ENCODE data around the gene GLRX5. TPM values are rescaled to one million over a fixed set of nuclear protein-coding genes. Genes with fewer than 3 reads are reported as not detected.

GLRX5 gene
- polyA plus RNA-seq, 1 experiment = 58.6 TPM

- ChIA-PET CTCF (interaction anchor here (1.2 to 3.2 kb wide), 5 partner anchors 9 to 119 kb away, joined by 3 to 13 read pairs (median 7); no protein-coding TSS in a partner anchor), POLR2A (interaction anchor here (0.5 kb wide), 1 partner anchor 797 kb away, joined by 5 read pairs; no protein-coding TSS in a partner anchor)
- Histone ChIP-seq H3K27me3 (ENCODE audit: control insufficient read depth, insufficient read depth, low read length) (no peaks in the 10 kb centered on the region), H3K27ac (ENCODE audit: low read depth, low read length) (peak overlapping the region; percentile 69), H3K4me3 (ENCODE audit: low read depth, low read length) (no peak overlapping the region), H3K9me3 (ENCODE audit: control insufficient read depth, insufficient read depth, low read length) (peaks cover 17% of the 10 kb centered on the region)
- peak; percentile 71 for DNase-seq (ENCODE audit: low read depth, low spot score)
- no peak for TF ChIP-seq CTCF (IDR thresholded peaks at IDR 0.05; ENCODE audit: low read depth, low read length)
These were observed 10.8 kb downstream of the GLRX5 start for GRCh38 chr14:95545515-95546168.

- TF ChIP-seq CTCF (IDR thresholded peaks at IDR 0.05; ENCODE audit: low read depth, low read length) = no peak
- POLR2A ChIA-PET = interaction anchor here (1.1 kb wide), 1 partner anchor 10 kb away, joined by 3 read pairs; no protein-coding TSS in a partner anchor
- no peak overlapping the region for H3K27ac ChIP-seq (ENCODE audit: low read depth, low read length)
These were observed 12.4 kb downstream of the GLRX5 start for GRCh38 chr14:95547272-95547625.

GRCh38 chr14:95547626-95548327 lies 12.9 kb downstream of the GLRX5 start:
- ChIA-PET POLR2A (interaction anchor here (1.1 kb wide), 1 partner anchor 11 kb away, joined by 3 read pairs; no protein-coding TSS in a partner anchor), CTCF (interaction anchor here (1.8 to 3.8 kb wide), 4 partner anchors 12 to 105 kb away, joined by 4 to 14 read pairs (median 8); no protein-coding TSS in a partner anchor)
- no peak overlapping the region for H3K27ac ChIP-seq (ENCODE audit: low read depth, low read length)
- TF ChIP-seq CTCF (IDR thresholded peaks at IDR 0.05; ENCODE audit: low read depth, low read length) = no peak
- H3K27me3 ChIP-seq (ENCODE audit: control insufficient read depth, insufficient read depth, low read length) = no peaks in the 10 kb centered on the region
- no peak for DNase-seq (ENCODE audit: low read depth, low spot score)
- H3K4me3 ChIP-seq (ENCODE audit: low read depth, low read length) = no peak overlapping the region
- peaks cover 17% of the 10 kb centered on the region for H3K9me3 ChIP-seq (ENCODE audit: control insufficient read depth, insufficient read depth, low read length)

More at GRCh38 chr14:95547272-95547625, 12.4 kb downstream of the GLRX5 start:
- no peak for DNase-seq (ENCODE audit: low read depth, low spot score)
- Histone ChIP-seq H3K27me3 (ENCODE audit: control insufficient read depth, insufficient read depth, low read length) (no peaks in the 10 kb centered on the region), H3K9me3 (ENCODE audit: control insufficient read depth, insufficient read depth, low read length) (peaks cover 17% of the 10 kb centered on the region), H3K4me3 (ENCODE audit: low read depth, low read length) (no peak overlapping the region)
- CTCF ChIA-PET = interaction anchor here (0.6 to 3.2 kb wide), 4 partner anchors 11 to 95 kb away, joined by 3 to 9 read pairs (median 6); no protein-coding TSS in a partner anchor

GRCh38 chr14:95548328-95548929 lies 13.6 kb downstream of the GLRX5 start:
- no peak for DNase-seq (ENCODE audit: low read depth, low spot score)
- no peak for TF ChIP-seq CTCF (IDR thresholded peaks at IDR 0.05; ENCODE audit: low read depth, low read length)
- ChIA-PET POLR2A (no interaction called here), CTCF (interaction anchor here (1.3 to 3.8 kb wide), 5 partner anchors 11 to 106 kb away, joined by 4 to 14 read pairs (median 8); no protein-coding TSS in a partner anchor)
- Histone ChIP-seq H3K27me3 (ENCODE audit: control insufficient read depth, insufficient read depth, low read length) (no peaks in the 10 kb centered on the region), H3K27ac (ENCODE audit: low read depth, low read length) (no peak overlapping the region), H3K4me3 (ENCODE audit: low read depth, low read length) (no peak overlapping the region), H3K9me3 (ENCODE audit: control insufficient read depth, insufficient read depth, low read length) (peaks cover 17% of the 10 kb centered on the region)

All from AG04450 (cell line).